HG03108 (cell line): ENCODE data around the gene MATN1.

Source experiments
- ATAC-seq: cut with Tn5 transposase; IDR thresholded peaks from one replicate; pipeline ENCODE4 v1.9.1; 2021; ENCODE audit warnings: moderate library complexity; ENCODE audit not compliant: unreplicated experiment

MATN1 gene

GRCh38 chr1:30732277-30732996, 9.1 kb upstream of the MATN1 start:
- ATAC-seq, result peak; percentile 60

GRCh38 chr1:30731806-30732276, 8.5 kb upstream of the MATN1 start:
- ATAC-seq, result no peak

- ATAC-seq, result no peak
These were observed 7.9 kb upstream of the MATN1 start for GRCh38 chr1:30731109-30731805.

GRCh38 chr1:30730346-30731108, 7.1 kb upstream of the MATN1 start:
- ATAC-seq, result no peak

GRCh38 chr1:30729901-30730300, 6.5 kb upstream of the MATN1 start:
- no peak for ATAC-seq

- no peak for ATAC-seq
These were observed 5.7 kb upstream of the MATN1 start for GRCh38 chr1:30728832-30729638.

- no peak for ATAC-seq
These were observed 5.0 kb upstream of the MATN1 start for GRCh38 chr1:30728340-30728739.

- no peak for ATAC-seq
These were observed 4.4 kb upstream of the MATN1 start for GRCh38 chr1:30727824-30728223.

GRCh38 chr1:30726773-30727684, 3.6 kb upstream of the MATN1 start:
- no peak for ATAC-seq

- no peak for ATAC-seq
These were observed 2.9 kb upstream of the MATN1 start for GRCh38 chr1:30726236-30726635.

GRCh38 chr1:30725450-30726095, 2.2 kb upstream of the MATN1 start:
- no peak for ATAC-seq

GRCh38 chr1:30724655-30725421, 1.5 kb upstream of the MATN1 start:
- ATAC-seq, result no peak

- no peak for ATAC-seq
These were observed 790 bp upstream of the MATN1 start for GRCh38 chr1:30724175-30724574.

- no peak for ATAC-seq
These were observed 1.4 kb downstream of the MATN1 start for GRCh38 chr1:30721812-30722537.

GRCh38 chr1:30721341-30721793, 2.0 kb downstream of the MATN1 start:
- no peak for ATAC-seq

- ATAC-seq, result no peak
These were observed 2.8 kb downstream of the MATN1 start for GRCh38 chr1:30720271-30721223.
